Measurements from ENCODE around the gene MYH14. TPM values are rescaled to one million over a fixed set of nuclear protein-coding genes. Genes with fewer than 3 reads are reported as not detected.

MYH14 gene
- total RNA-seq, 2 donors from 2014 or later: 506 to 509 TPM

DNA sequence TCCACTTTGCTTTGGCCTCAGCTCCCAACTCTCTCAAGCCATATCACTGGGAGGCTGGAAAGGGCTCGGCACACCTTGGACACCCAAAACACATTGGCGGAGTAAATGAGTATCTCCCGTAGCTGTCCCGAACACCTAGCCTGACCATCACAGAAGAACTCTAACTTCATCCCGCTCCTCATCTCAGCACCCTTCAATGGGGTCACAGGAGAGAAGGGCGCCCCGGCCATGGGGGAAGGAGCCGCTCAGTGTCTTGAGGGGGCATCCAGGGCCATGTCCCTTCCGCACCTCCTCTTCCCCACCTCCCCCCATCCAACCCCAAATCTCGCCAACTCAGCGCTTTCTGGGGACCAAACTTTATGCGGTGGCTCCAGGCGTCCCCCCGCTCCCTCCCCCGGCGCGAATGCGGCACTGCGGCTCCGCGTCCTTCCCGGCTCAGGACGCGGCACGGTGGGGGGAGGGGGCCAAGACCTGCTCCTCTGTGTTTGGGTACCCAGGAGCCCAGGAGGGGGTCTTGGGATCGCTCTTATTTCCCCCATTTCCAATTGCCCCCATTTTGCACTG, 122.8 kb downstream of the MYH14 start:
- DNase-seq: no peak
- H3K9ac ChIP-seq (ENCODE audit: low read depth in 2 of 2, low read length in 2 of 2): no peak overlapping the region
- H3K4me1 ChIP-seq: peaks cover 5% of the 10 kb centered on the region
- no peak overlapping the region for H3K4me3 ChIP-seq
- peaks cover 21% of the 10 kb centered on the region for H3K27me3 ChIP-seq
- H3K36me3 ChIP-seq: no peaks in the 10 kb centered on the region
- TF ChIP-seq, protein P1, sequence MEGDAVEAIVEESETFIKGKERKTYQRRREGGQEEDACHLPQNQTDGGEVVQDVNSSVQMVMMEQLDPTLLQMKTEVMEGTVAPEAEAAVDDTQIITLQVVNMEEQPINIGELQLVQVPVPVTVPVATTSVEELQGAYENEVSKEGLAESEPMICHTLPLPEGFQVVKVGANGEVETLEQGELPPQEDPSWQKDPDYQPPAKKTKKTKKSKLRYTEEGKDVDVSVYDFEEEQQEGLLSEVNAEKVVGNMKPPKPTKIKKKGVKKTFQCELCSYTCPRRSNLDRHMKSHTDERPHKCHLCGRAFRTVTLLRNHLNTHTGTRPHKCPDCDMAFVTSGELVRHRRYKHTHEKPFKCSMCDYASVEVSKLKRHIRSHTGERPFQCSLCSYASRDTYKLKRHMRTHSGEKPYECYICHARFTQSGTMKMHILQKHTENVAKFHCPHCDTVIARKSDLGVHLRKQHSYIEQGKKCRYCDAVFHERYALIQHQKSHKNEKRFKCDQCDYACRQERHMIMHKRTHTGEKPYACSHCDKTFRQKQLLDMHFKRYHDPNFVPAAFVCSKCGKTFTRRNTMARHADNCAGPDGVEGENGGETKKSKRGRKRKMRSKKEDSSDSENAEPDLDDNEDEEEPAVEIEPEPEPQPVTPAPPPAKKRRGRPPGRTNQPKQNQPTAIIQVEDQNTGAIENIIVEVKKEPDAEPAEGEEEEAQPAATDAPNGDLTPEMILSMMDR (IDR thresholded peaks at IDR 0.05): no peak
- intact Hi-C loops (cut with DNase I): no loop called here
- H3K27ac ChIP-seq: no peak overlapping the region
- no peaks in the 10 kb centered on the region for H3K9me3 ChIP-seq

DNA sequence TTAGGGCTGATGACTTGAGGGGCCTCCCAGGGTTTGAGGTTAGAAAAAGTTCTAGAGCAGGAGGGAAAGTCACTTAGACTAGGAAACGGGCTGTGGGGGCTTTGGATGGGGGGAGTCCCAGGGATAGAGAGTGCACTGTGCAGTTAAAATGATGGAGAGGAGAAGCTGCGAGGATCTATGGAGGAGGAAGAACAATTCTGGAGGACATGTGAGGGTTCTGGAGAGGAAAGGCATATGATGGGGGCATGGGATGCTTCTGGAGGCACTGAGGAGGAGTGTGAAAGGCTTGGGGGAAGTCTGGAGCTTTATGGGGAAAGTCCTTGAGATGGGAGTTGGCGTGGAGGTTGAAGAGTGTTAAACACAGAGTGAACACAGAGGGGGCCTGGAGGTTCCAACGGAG, 123.6 kb downstream of the MYH14 start:
- TF ChIP-seq, protein P1 (IDR thresholded peaks at IDR 0.05): no peak
- peaks cover 26% of the 10 kb centered on the region for H3K27me3 ChIP-seq

DNA sequence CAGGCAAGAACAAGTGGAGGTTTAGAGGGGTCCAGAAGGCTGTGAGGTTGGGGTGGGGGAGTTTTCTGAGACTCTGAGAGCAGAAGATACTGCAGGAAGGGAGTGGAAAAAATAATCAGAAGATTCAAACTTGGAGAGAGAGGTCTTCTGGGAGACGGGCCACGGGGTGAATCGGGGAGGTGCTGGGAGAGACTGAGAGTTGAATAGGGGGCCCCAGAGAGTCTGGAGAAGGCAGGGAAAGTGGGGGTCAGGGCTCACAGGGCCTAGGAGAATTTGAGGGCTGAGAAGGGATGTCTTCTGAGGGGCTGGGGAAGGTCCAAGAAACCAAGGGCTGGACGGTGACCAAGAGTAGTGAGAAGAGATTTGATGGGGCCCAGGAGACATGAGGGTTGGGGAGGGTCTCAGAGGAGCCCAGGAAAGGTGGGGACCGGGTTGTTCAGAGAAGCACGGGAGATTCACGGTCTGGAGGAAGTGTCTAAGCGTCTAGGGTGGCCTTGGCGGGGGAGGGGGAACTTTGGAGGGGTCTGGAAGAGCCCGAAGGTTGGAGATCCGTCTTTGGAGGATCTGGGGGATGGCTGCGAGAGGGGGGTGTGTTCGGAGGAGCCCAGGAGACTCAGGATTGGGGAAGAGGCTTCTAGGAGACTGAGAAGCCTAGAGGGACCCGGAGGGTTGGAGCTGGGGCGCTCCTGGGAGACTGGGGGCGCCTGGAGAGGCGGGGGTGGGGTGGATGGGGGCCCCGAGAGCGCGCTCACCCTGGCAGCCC, 124.2 kb downstream of the MYH14 start:
- no peak overlapping the region for H3K27ac ChIP-seq
- TF ChIP-seq, protein P1 (IDR thresholded peaks at IDR 0.05): no peak

More for the DNA sequence above, 123.6 kb downstream of the MYH14 start:
- no peak overlapping the region for H3K4me3 ChIP-seq
- peaks cover 5% of the 10 kb centered on the region for H3K4me1 ChIP-seq
- H3K27ac ChIP-seq: no peak overlapping the region
- no peak overlapping the region for H3K9ac ChIP-seq (ENCODE audit: low read depth in 2 of 2, low read length in 2 of 2)
- H3K9me3 ChIP-seq: no peaks in the 10 kb centered on the region
- intact Hi-C loops (cut with DNase I): no loop called here
- no peak for DNase-seq
- no peaks in the 10 kb centered on the region for H3K36me3 ChIP-seq

DNA sequence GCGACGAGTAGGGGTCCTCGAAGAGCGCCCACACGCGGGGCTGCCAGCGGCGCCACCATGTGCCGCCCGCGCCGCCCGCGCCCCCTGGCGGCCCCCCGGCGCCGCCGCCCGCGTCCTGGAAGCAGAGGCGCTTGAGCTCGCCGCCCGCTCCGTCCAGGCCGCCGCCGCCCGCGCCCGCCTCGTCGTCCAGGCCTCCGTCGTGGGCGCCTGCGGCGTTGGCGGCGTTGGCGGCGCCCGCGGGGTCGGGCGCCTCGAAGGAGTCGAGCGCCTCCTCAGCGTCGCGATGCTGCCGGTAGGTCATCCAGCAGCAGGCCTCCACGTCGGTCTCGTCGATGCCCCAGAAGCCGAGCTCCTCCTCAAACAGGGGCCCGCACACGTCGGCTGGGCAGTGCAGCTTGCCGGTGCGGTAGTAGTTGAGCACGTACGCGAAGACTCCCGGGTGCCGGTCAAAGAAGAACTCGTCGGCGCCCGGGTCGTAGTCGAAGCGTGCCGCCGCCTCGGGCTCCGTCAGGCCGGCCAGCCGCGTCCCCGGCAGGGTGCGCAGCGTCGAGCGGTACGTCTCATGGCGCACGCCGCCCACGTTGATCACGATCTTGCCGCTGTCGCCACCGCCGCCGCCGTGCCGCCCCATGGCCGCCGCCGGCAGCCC, 124.9 kb downstream of the MYH14 start:
- H3K4me3 ChIP-seq: peak overlapping the region; percentile 31
- no peak for DNase-seq
- H3K9me3 ChIP-seq: no peaks in the 10 kb centered on the region
- H3K4me1 ChIP-seq: peaks cover 12% of the 10 kb centered on the region
- no peak overlapping the region for H3K27ac ChIP-seq
- intact Hi-C loops (cut with DNase I): no loop called here
- H3K36me3 ChIP-seq: no peaks in the 10 kb centered on the region
- TF ChIP-seq, protein P1 (IDR thresholded peaks at IDR 0.05): no peak
- H3K27me3 ChIP-seq: peaks cover 32% of the 10 kb centered on the region
- peak overlapping the region in 1 of 2 donors; percentile 35 for H3K9ac ChIP-seq (ENCODE audit: low read depth in 2 of 2, low read length in 2 of 2)

More for the DNA sequence above, 124.2 kb downstream of the MYH14 start:
- DNase-seq: no peak
- peaks cover 6% of the 10 kb centered on the region for H3K4me1 ChIP-seq
- no peaks in the 10 kb centered on the region for H3K9me3 ChIP-seq
- no peak overlapping the region for H3K4me3 ChIP-seq
- peaks cover 32% of the 10 kb centered on the region for H3K27me3 ChIP-seq
- intact Hi-C loops (cut with DNase I): no loop called here
- H3K9ac ChIP-seq (ENCODE audit: low read depth in 2 of 2, low read length in 2 of 2): no peak overlapping the region
- no peaks in the 10 kb centered on the region for H3K36me3 ChIP-seq

DNA sequence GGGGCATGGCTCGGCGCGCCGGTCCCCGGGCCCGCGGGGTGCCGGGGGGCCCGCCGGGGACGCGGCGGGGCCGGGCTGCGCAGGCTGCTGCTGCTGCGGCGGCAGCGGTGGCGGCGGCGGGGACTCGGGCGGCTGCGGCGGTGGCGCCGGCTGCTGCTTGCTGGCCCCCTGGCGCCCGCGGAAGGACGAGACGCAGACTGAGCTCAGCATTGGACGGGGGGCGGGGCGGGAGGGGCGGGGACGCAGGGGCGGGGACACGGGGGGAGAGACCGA, 125.4 kb downstream of the MYH14 start:
- Histone ChIP-seq H3K36me3 (no peaks in the 10 kb centered on the region), H3K4me1 (peaks cover 12% of the 10 kb centered on the region), H3K9me3 (no peaks in the 10 kb centered on the region), H3K27me3 (peaks cover 32% of the 10 kb centered on the region), H3K4me3 (no peak overlapping the region), H3K27ac (no peak overlapping the region), H3K9ac (ENCODE audit: low read depth in 2 of 2, low read length in 2 of 2) (no peak overlapping the region)
- intact Hi-C loops (cut with DNase I): no loop called here
- TF ChIP-seq, protein P1 (IDR thresholded peaks at IDR 0.05): no peak
- no peak for DNase-seq

All from colonic mucosa (tissue), 4 donors.